NCI-H345 treated with DMSO at 0.1 percent for 48 hours (cell line): ENCODE data around the gene CALU.
A peak's percentile ranks its signal among the peaks of the same experiment; 100 is the strongest.

Source experiments
- DNase-seq: peaks from one replicate; lab custom pipeline; 2025; ENCODE audit not compliant: unreplicated experiment; lab: John Stamatoyannopoulos, UW

CALU gene

GRCh38 chr7:128809363-128809762 is 70.2 kb downstream of the CALU start:
- DNase-seq, result no peak

GRCh38 chr7:128810473-128810872 is 71.3 kb downstream of the CALU start:
- DNase-seq, result no peak

- DNase-seq, result no peak
Observed at GRCh38 chr7:128810997-128811396, 71.8 kb downstream of the CALU start.

- peak; percentile 81 for DNase-seq
Observed at GRCh38 chr7:128811631-128812430, 72.7 kb downstream of the CALU start.

GRCh38 chr7:128812514-128813168 is 73.5 kb downstream of the CALU start:
- peak; percentile 88 for DNase-seq

- DNase-seq, result no peak
Observed at GRCh38 chr7:128814499-128814898, 75.3 kb downstream of the CALU start.

GRCh38 chr7:128815289-128815942 is 76.3 kb downstream of the CALU start:
- DNase-seq, result no peak

GRCh38 chr7:128818694-128819093 is 79.5 kb downstream of the CALU start:
- no peak for DNase-seq
